Endothelial cell of umbilical vein (primary cell): ENCODE measurements around the gene TMEM92.

Experiments used
- CTCF ChIP-seq, 2 donors: IDR thresholded peaks; 1 replicate in 1 of 2; 2 replicates in 1 of 2; pipeline ENCODE4 v1.5.1; 2011; ENCODE audit warnings: low read length in 2 of 2, mild to moderate bottlenecking in 2 of 2, moderate library complexity in 2 of 2, control low read depth in 1 of 2, inconsistent platforms in 1 of 2, low read depth in 1 of 2; ENCODE audit not compliant: insufficient read depth in 1 of 2; ENCODE audit errors: extremely low read depth in 1 of 2
- EZH2 ChIP-seq: IDR thresholded peaks from 2 replicates; pipeline ENCODE4 v1.6.1; 2012; ENCODE audit warnings: borderline replicate concordance, low read depth, mild to moderate bottlenecking, moderate library complexity, low read length, inconsistent platforms; ENCODE audit not compliant: severe bottlenecking
- GATA2 ChIP-seq: IDR thresholded peaks from 2 replicates; pipeline ENCODE4 v1.7.0; 2011; ENCODE audit warnings: low read depth, mild to moderate bottlenecking, moderate library complexity, mixed read lengths, low read length; ENCODE audit not compliant: insufficient read length, insufficient read depth
- JUN ChIP-seq: IDR thresholded peaks from 2 replicates; pipeline ENCODE4 v1.6.1; 2011; ENCODE audit warnings: borderline replicate concordance, low read depth; ENCODE audit not compliant: insufficient read length, insufficient read depth
- MAX ChIP-seq: IDR thresholded peaks from 2 replicates; pipeline ENCODE4 v1.6.1; 2011; ENCODE audit not compliant: insufficient read depth, insufficient read length
- MYC ChIP-seq: IDR thresholded peaks from one replicate; pipeline ENCODE4 v1.6.1; 2011; ENCODE audit warnings: mild to moderate bottlenecking, low read depth, low read length
- POLR2A ChIP-seq: IDR thresholded peaks from 2 replicates; pipeline ENCODE4 v1.6.1; 2012; ENCODE audit warnings: low read depth, mild to moderate bottlenecking, control low read depth, low read length
- POLR2AphosphoS5 ChIP-seq: IDR thresholded peaks from 2 replicates; pipeline ENCODE4 v1.6.1; 2012; ENCODE audit warnings: low read depth, mild to moderate bottlenecking, control low read depth, low read length, moderate library complexity; ENCODE audit not compliant: insufficient read depth

- TF ChIP-seq CTCF (IDR thresholded peaks at IDR 0.05; ENCODE audit: extremely low read depth in 1 of 2, insufficient read depth in 1 of 2, low read depth in 1 of 2, low read length in 2 of 2): no peak
- no peak for TF ChIP-seq EZH2
- TF ChIP-seq POLR2A: no peak
- no peak for TF ChIP-seq MAX
- no peak for TF ChIP-seq POLR2AphosphoS5
- TF ChIP-seq GATA2: no peak
- no peak for TF ChIP-seq JUN
- TF ChIP-seq MYC: no peak
Measured at GRCh38 chr17:50316016-50316587, 41.8 kb downstream of the TMEM92 start.
